Measurements from ENCODE around the gene HOXA3.

- TF ChIP-seq POLR2A (IDR thresholded peaks at IDR 0.05): no peak
- TF ChIP-seq, protein P1, sequence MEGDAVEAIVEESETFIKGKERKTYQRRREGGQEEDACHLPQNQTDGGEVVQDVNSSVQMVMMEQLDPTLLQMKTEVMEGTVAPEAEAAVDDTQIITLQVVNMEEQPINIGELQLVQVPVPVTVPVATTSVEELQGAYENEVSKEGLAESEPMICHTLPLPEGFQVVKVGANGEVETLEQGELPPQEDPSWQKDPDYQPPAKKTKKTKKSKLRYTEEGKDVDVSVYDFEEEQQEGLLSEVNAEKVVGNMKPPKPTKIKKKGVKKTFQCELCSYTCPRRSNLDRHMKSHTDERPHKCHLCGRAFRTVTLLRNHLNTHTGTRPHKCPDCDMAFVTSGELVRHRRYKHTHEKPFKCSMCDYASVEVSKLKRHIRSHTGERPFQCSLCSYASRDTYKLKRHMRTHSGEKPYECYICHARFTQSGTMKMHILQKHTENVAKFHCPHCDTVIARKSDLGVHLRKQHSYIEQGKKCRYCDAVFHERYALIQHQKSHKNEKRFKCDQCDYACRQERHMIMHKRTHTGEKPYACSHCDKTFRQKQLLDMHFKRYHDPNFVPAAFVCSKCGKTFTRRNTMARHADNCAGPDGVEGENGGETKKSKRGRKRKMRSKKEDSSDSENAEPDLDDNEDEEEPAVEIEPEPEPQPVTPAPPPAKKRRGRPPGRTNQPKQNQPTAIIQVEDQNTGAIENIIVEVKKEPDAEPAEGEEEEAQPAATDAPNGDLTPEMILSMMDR (IDR thresholded peaks at IDR 0.05): no peak
Observed at GRCh38 chr7:27123477-27124053, 28.8 kb downstream of the HOXA3 start.

Data from esophagus squamous epithelium (tissue), 4 donors.